Measurements from ENCODE around the gene INHA.
A peak's percentile ranks its signal among the peaks of the same experiment; 100 is the strongest.

INHA gene

GRCh38 chr2:219543596-219544358 lies 28.3 kb upstream of the INHA start, which contains the start of the genes CHPF and TMEM198:
Gene CHPF, minus strand, starts transcription at chr2:219543809. Its CDS starts 271 bp downstream, at chr2:219543538.
Gene TMEM198, plus strand, starts transcription at chr2:219544028. Its CDS starts 700 bp downstream, at chr2:219544728.
- no peak; the same call in 1 of the 2 replicates for TF ChIP-seq SIN3A (IDR thresholded peaks at IDR 0.05; ENCODE audit: borderline replicate concordance, insufficient read depth, low read length)
- no peak for TF ChIP-seq TAF1 (IDR thresholded peaks at IDR 0.05; ENCODE audit: borderline replicate concordance, insufficient read depth, low read length)
- peak; percentile 94 to 96 for TF ChIP-seq REST (IDR thresholded peaks at IDR 0.05; ENCODE audit: insufficient read depth in 1 of 2, low read depth in 2 of 2, low read length in 2 of 2)
- peak; percentile 68; the same call in 1 of the 2 replicates for TF ChIP-seq POLR2AphosphoS5 (IDR thresholded peaks at IDR 0.05; ENCODE audit: low read depth, low read length)
- peak; percentile 78 for TF ChIP-seq FOXP2 (optimal IDR thresholded peaks at IDR 0.05; ENCODE audit: borderline replicate concordance, extremely low read depth, extremely low read length, insufficient read depth)

GRCh38 chr2:219544567-219544966 lies 27.5 kb upstream of the INHA start:
- TF ChIP-seq SIN3A (IDR thresholded peaks at IDR 0.05; ENCODE audit: borderline replicate concordance, insufficient read depth, low read length) (no peak), FOXP2 (optimal IDR thresholded peaks at IDR 0.05; ENCODE audit: borderline replicate concordance, extremely low read depth, extremely low read length, insufficient read depth) (no peak), POLR2AphosphoS5 (IDR thresholded peaks at IDR 0.05; ENCODE audit: low read depth, low read length) (no peak), REST (IDR thresholded peaks at IDR 0.05; ENCODE audit: insufficient read depth in 1 of 2, low read depth in 2 of 2, low read length in 2 of 2) (no peak), TAF1 (IDR thresholded peaks at IDR 0.05; ENCODE audit: borderline replicate concordance, insufficient read depth, low read length) (no peak)

GRCh38 chr2:219545295-219545942 lies 26.7 kb upstream of the INHA start:
- TF ChIP-seq FOXP2 (optimal IDR thresholded peaks at IDR 0.05; ENCODE audit: borderline replicate concordance, extremely low read depth, extremely low read length, insufficient read depth) (no peak), TAF1 (IDR thresholded peaks at IDR 0.05; ENCODE audit: borderline replicate concordance, insufficient read depth, low read length) (no peak), POLR2AphosphoS5 (IDR thresholded peaks at IDR 0.05; ENCODE audit: low read depth, low read length) (no peak), REST (IDR thresholded peaks at IDR 0.05; ENCODE audit: insufficient read depth in 1 of 2, low read depth in 2 of 2, low read length in 2 of 2) (no peak), SIN3A (IDR thresholded peaks at IDR 0.05; ENCODE audit: borderline replicate concordance, insufficient read depth, low read length) (no peak)

GRCh38 chr2:219545943-219546352 lies 26.2 kb upstream of the INHA start:
- TF ChIP-seq TAF1 (IDR thresholded peaks at IDR 0.05; ENCODE audit: borderline replicate concordance, insufficient read depth, low read length) (no peak), SIN3A (IDR thresholded peaks at IDR 0.05; ENCODE audit: borderline replicate concordance, insufficient read depth, low read length) (no peak), POLR2AphosphoS5 (IDR thresholded peaks at IDR 0.05; ENCODE audit: low read depth, low read length) (no peak), REST (IDR thresholded peaks at IDR 0.05; ENCODE audit: insufficient read depth in 1 of 2, low read depth in 2 of 2, low read length in 2 of 2) (no peak), FOXP2 (optimal IDR thresholded peaks at IDR 0.05; ENCODE audit: borderline replicate concordance, extremely low read depth, extremely low read length, insufficient read depth) (no peak)

Data from PFSK-1 (cell line).